Measurements from ENCODE around the gene UBTF. TPM values are rescaled to one million over a fixed set of nuclear protein-coding genes. Genes with fewer than 3 reads are reported as not detected.

The UBTF gene
- total RNA-seq, 1 donor from 2014 or later: 34.3 TPM

DNA sequence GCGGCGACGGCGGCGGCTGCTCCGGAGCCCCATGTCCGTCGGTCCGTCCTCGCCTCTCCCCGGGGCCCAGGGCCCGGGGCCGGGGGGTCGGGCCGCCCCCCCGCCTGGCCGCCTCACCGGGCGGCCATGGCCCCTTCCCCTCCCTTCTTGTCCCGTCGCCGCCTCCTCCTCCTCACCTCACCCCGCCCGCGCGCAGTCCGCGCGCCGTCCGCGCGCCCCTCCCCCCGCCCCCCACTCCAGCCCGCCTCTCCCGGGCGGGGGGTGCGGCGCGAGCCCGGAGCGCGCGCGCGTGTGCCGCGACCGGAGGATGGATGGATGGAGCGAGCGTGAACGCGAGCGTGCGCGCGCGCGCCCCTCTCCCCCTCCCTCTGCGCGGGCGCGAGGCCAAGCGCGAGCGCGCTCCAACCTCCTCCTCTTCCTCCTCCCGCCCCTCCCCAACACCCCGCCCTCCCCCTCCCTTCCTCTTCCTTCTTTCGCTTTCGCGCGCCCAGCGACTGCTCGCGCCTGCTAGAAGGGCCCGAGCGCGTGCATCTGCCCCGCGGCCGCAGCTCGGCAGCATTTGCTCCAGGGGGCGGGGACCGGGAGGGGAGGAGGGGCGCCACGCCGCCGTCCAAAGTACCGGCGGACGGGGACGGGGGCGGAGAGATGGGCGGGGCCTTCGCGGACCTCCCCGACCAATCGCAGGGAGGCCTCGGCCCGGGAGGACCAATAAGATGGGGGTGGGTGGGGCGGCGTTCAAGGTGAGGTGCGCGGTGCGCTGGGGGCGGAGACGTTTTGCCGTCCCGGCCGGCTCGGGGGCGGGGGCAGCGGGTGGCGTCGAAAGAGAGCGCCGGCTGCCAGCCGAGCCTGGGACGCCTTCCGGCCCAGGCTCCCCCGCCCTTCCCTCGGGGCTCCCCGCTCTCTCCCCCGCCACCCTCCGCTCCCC is 19.7 kb downstream of the UBTF start, which contains the start of gene ATXN7L3:
Gene ATXN7L3, minus strand, starts transcription at position 332 of the 925 bp plus-strand sequence. CDS start 1,814 bp downstream, outside the sequence.
- DNase-seq (ENCODE audit: low spot score) (peak; percentile 99), ATAC-seq (peak; percentile 90)

- DNase-seq (ENCODE audit: low spot score) (peak; percentile 71), ATAC-seq (peak; percentile 52)
These were observed 20.5 kb downstream of the UBTF start for GRCh38 chr17:44198721-44199552.

GRCh38 chr17:44197980-44198720 is 21.3 kb downstream of the UBTF start:
- DNase-seq (ENCODE audit: low spot score) (no peak), ATAC-seq (no peak)

DNA sequence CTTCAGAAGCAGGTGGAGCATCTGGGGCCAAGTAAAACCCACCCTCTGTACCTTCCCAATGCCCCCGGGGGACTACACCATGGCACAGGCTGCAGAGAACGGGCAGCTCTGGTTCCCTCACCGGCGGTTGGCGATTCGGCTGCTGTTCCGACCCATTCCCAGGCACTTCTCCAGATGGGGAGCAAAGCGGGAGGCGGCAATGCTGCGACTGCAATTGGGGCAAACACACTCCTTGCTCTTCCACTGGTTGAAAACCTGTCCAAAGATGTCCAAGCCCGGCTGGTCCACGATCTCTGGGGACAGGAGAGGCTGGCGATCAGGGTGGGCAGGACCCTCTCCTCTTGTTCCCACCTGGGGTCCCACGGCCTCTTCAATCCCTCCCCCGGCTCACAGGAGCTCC is 22.4 kb downstream of the UBTF start:
- DNase-seq (ENCODE audit: low spot score) (no peak), ATAC-seq (no peak)

DNA sequence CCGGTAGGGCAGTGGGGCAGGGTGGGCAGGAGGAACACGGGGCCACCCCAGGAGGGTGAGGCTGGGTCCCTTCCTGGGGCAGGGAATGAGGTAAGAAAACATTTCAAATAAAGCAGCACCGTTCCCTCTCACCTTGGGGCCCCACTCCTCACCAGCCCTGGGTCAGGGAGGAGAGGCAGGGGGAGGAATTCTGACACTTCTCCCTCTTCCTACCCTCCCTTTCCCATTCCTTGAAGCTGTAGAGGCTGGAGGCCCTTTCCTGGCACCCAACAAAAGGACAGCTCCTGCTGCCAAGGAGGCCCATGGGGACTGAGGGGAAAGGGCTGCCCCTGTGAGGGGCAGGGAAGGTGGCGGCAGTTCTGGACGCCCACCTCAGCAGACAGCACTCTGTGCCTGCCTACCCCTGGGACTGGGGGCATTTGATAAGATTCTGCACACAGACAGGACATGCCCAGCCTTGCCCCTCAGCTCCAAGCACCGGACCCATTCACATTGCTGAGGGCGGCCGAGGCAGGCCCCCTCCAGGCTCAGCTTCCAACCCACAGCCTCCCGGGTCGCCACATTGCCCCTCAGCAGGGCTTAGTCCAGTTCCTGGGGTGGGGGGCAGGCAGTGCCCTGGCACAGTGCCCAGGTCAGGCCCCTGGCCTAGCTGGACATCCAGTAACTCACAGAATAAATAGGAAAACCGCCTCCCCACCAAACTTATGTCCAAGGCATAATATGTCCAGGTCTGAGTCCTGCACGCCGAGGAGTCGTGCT is 26.0 kb downstream of the UBTF start:
- DNase-seq (ENCODE audit: low spot score) (no peak), ATAC-seq (no peak)

- ATAC-seq: no peak
These were observed 26.7 kb downstream of the UBTF start for GRCh38 chr17:44192750-44193149.

DNA sequence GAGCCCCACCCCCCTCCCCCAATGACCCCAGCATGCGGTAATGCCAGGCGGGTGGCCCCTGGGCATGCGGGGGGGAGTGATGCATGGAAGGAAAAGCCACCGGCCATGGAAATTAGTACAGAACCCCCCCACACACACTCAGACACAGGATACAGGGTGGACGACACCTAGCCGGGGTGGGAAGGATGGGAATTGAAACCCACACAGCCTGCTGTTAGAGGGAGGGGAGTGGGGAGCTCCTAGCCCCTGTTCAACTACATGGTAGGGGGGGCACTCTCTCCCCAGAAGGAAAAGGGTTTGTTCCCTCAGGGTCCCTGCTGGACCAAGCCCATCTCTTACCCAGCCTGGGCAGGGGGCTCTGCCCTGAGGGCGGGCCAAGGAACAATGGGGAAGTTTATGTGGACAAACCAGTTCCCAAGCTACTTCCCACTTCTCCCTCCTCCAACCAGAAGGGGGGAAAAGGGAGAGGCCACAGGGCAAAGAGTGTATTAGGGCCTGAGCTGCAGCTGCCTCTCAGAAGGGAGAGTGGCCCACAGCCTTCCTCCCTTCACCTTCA is 27.5 kb downstream of the UBTF start:
- peak; percentile 7 for ATAC-seq

More at GRCh38 chr17:44192750-44193149, 26.7 kb downstream of the UBTF start:
- no peak for DNase-seq (ENCODE audit: low spot score)

GRCh38 chr17:44191369-44191768 is 28.1 kb downstream of the UBTF start:
- no peak for DNase-seq (ENCODE audit: low spot score)
- no peak for ATAC-seq

More for the DNA sequence above, 27.5 kb downstream of the UBTF start:
- no peak for DNase-seq (ENCODE audit: low spot score)

GRCh38 chr17:44190481-44190880 is 29.0 kb downstream of the UBTF start:
- ATAC-seq: no peak
- no peak for DNase-seq (ENCODE audit: low spot score)

- DNase-seq (ENCODE audit: low spot score): no peak
- ATAC-seq: no peak
These were observed 30.7 kb downstream of the UBTF start for GRCh38 chr17:44188576-44189403.

- ATAC-seq (peak; percentile 69), DNase-seq (ENCODE audit: low spot score) (no peak)
These were observed 32.2 kb downstream of the UBTF start for GRCh38 chr17:44187131-44187899.

- DNase-seq (ENCODE audit: low spot score) (peak; percentile 99), ATAC-seq (peak; percentile 93)
These were observed 33.0 kb downstream of the UBTF start, which contains the start of gene TMUB2 for GRCh38 chr17:44186307-44187130. Gene TMUB2, plus strand, starts transcription at chr17:44186972. Its CDS starts 737 bp downstream, at chr17:44187709.

DNA sequence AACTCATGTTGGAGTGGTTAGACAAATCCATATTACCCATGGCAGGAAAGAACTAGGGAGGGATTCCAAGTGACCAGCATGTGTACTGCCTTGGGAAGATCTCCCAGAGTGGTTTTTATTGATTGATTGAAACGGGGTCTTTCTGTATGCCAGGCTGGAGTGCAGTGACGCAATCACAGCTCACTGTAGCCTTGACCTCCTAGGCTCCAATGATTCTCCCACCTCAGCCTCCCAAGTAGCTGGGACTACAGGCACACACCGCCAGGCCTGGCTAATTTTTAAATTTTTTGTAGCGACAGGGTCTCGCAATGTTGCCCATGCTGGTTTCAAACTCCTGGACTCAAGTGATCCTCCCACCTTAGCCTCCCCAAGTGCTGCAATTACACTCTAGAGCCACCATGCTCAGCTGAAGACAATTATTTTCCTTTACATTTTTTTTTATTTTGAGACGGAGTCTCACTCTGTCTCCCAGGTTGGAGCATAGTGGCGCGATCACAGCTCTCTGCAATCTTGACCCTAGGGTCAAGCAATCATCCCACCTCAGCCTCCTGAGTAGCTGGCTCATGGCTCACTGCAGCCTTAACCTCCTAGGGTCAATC is 35.2 kb downstream of the UBTF start:
- no peak for ATAC-seq

GRCh38 chr17:44183024-44183423 is 36.5 kb downstream of the UBTF start:
- no peak for ATAC-seq
- no peak for DNase-seq (ENCODE audit: low spot score)

More for the DNA sequence above, 35.2 kb downstream of the UBTF start:
- no peak for DNase-seq (ENCODE audit: low spot score)

GRCh38 chr17:44178133-44178532 is 41.3 kb downstream of the UBTF start:
- ATAC-seq (no peak), DNase-seq (ENCODE audit: low spot score) (no peak)

GRCh38 chr17:44177640-44178039 is 41.8 kb downstream of the UBTF start:
- ATAC-seq (no peak), DNase-seq (ENCODE audit: low spot score) (no peak)

Data from left lobe of liver (tissue), 2 donors.